WTC11 (cell line): ENCODE results near the gene SATB1. TPM values are rescaled to one million over a fixed set of nuclear protein-coding genes. Genes with fewer than 3 reads are reported as not detected.

ENCODE experiments used
- AR ChIP-seq: fragments of 250-450 bp; sonication (Bioruptor Pico); IDR thresholded peaks from 2 replicates; pipeline ENCODE4 v1.9.0; 2021; ENCODE audit warnings: mild to moderate bottlenecking
- ATF2 ChIP-seq: sonication (generic); formaldehyde crosslinking; IDR thresholded peaks from 2 replicates; pipeline ENCODE4 v1.8.1; 2022; ENCODE audit warnings: low read depth, missing genetic modification reagents, borderline replicate concordance
- E2F5 ChIP-seq: sonication (generic); formaldehyde crosslinking; IDR thresholded peaks from 2 replicates; pipeline ENCODE4 v1.8.1; 2022; ENCODE audit warnings: mild to moderate bottlenecking, moderate library complexity, missing genetic modification reagents
- ELF4 ChIP-seq: sonication (generic); formaldehyde crosslinking; IDR thresholded peaks from 2 replicates; pipeline ENCODE4 v1.8.1; 2022; ENCODE audit warnings: low read depth, mild to moderate bottlenecking, moderate library complexity, missing genetic modification reagents
- ETV6 ChIP-seq: sonication (generic); formaldehyde crosslinking; IDR thresholded peaks from 2 replicates; pipeline ENCODE4 v1.8.1; 2022; ENCODE audit warnings: mild to moderate bottlenecking, missing genetic modification reagents
- FOXK1 ChIP-seq: sonication (generic); formaldehyde crosslinking; IDR thresholded peaks from 2 replicates; pipeline ENCODE4 v1.8.0; 2022; ENCODE audit warnings: mild to moderate bottlenecking, moderate library complexity, missing genetic modification reagents
- FOXP4 ChIP-seq: sonication (generic); formaldehyde crosslinking; IDR thresholded peaks from 2 replicates; pipeline ENCODE4 v1.8.0; 2022; ENCODE audit warnings: mild to moderate bottlenecking, missing genetic modification reagents
- GABPB1 ChIP-seq: sonication (generic); formaldehyde crosslinking; IDR thresholded peaks from 2 replicates; pipeline ENCODE4 v1.8.1; 2023; ENCODE audit warnings: mild to moderate bottlenecking, missing genetic modification reagents
- IRF1 ChIP-seq: sonication (generic); formaldehyde crosslinking; IDR thresholded peaks from 2 replicates; pipeline ENCODE4 v1.8.0; 2023; ENCODE audit warnings: missing genetic modification reagents
- IRF2 ChIP-seq: sonication (generic); formaldehyde crosslinking; IDR thresholded peaks from 2 replicates; pipeline ENCODE4 v1.8.0; 2022; ENCODE audit warnings: low read depth, missing genetic modification reagents, borderline replicate concordance
- NR1H2 ChIP-seq: sonication (generic); formaldehyde crosslinking; IDR thresholded peaks from 2 replicates; pipeline ENCODE4 v1.9.0; 2021; ENCODE audit warnings: mild to moderate bottlenecking, moderate library complexity, missing genetic modification reagents
- NR3C1 ChIP-seq: sonication (generic); formaldehyde crosslinking; conservative IDR thresholded peaks from 2 replicates; pipeline ENCODE4 v1.8.1; 2023; ENCODE audit warnings: low read depth, mild to moderate bottlenecking, missing genetic modification reagents
- PRDM15 ChIP-seq: sonication (generic); formaldehyde crosslinking; IDR thresholded peaks from 2 replicates; pipeline ENCODE4 v1.8.0; 2022; ENCODE audit warnings: missing genetic modification reagents
- PRRX2 ChIP-seq: fragments of 250-450 bp; sonication (Bioruptor Pico); IDR thresholded peaks from 2 replicates; pipeline ENCODE4 v1.8.0; 2021; ENCODE audit warnings: mild to moderate bottlenecking
- SOX15 ChIP-seq: fragments of 250-450 bp; sonication (Bioruptor Pico); IDR thresholded peaks from 2 replicates; pipeline ENCODE4 v1.9.0; 2021; ENCODE audit warnings: mild to moderate bottlenecking
- SP1 ChIP-seq: sonication (generic); formaldehyde crosslinking; conservative IDR thresholded peaks from 2 replicates; pipeline ENCODE4 v1.8.1; 2022; ENCODE audit warnings: missing genetic modification reagents
- ZNF121 ChIP-seq: sonication (generic); formaldehyde crosslinking; IDR thresholded peaks from 2 replicates; pipeline ENCODE4 v1.8.0; 2023; ENCODE audit warnings: missing genetic modification reagents
- ZNF281 ChIP-seq: sonication (generic); formaldehyde crosslinking; IDR thresholded peaks from 2 replicates; pipeline ENCODE4 v1.8.0; 2023; ENCODE audit warnings: mild to moderate bottlenecking, missing genetic modification reagents
- ZSCAN18 ChIP-seq: fragments of 250-450 bp; sonication (Bioruptor Pico); IDR thresholded peaks from 2 replicates; pipeline ENCODE4 v2.1.2; 2022; ENCODE audit warnings: mild to moderate bottlenecking, moderate library complexity
- total RNA-seq: library from RNA; stranded (reverse); gene quantifications from 3 replicates; pipeline ENCODE4 v1.2.3, GENCODE V29; 2021

SATB1 gene
- total RNA-seq, 1 experiment from 2014 or later: 36.2 TPM

GRCh38 chr3:18443665-18444594, 18.8 kb upstream of the SATB1 start (continued):
- TF ChIP-seq ZNF281 (CRISPR knock-in tag) (peak; percentile 61; the same call in 1 of the 2 replicates), ETV6 (CRISPR knock-in tag) (no peak), AR (CRISPR knock-in tag) (no peak), IRF1 (CRISPR knock-in tag) (no peak), ATF2 (no peak), SP1 (CRISPR knock-in tag) (peak; percentile 15; the same call in 1 of the 2 replicates), SOX15 (CRISPR knock-in tag) (no peak), NR3C1 (CRISPR knock-in tag) (no peak), IRF2 (CRISPR knock-in tag) (no peak), E2F5 (no peak), ZNF121 (CRISPR knock-in tag) (no peak), FOXP4 (CRISPR knock-in tag) (no peak), ELF4 (CRISPR knock-in tag) (no peak), GABPB1 (CRISPR knock-in tag) (no peak), ZSCAN18 (no peak), PRRX2 (CRISPR knock-in tag) (no peak), PRDM15 (CRISPR knock-in tag) (peak; percentile 89), FOXK1 (no peak), NR1H2 (no peak)
